Left lung (tissue), 10 donors: ENCODE measurements around the gene CHRM4. TPM values are rescaled to one million over a fixed set of nuclear protein-coding genes. Genes with fewer than 3 reads are reported as not detected.

ENCODE experiments used
- ATAC-seq: fragments of 200-7000 bp; cut with Tn5 transposase; one replicate; pipeline ENCODE4 v1.9.1; 2020; ENCODE audit warnings: moderate library complexity
- DNase-seq, 4 donors: peaks; one replicate each; pipeline ENCODE4 v3.0.0-alpha.2; 2013 to 2020
- H3K27ac ChIP-seq, 2 donors: fragments of 200-600 bp; sonication (generic) in 1 of 2; one replicate each; pipeline versions ENCODE4 v1.5.0 to v1.8.0; 2020 to 2021
- H3K27me3 ChIP-seq, 2 donors: fragments of 200-600 bp; sonication (generic) in 1 of 2; one replicate each; pipeline versions ENCODE4 v1.5.0 to v1.8.0; 2020 to 2021
- H3K36me3 ChIP-seq, 2 donors: fragments of 200-600 bp; sonication (generic) in 1 of 2; one replicate each; pipeline versions ENCODE4 v1.5.0 to v1.8.0; 2020 to 2021
- H3K4me1 ChIP-seq, 2 donors: fragments of 200-600 bp; one replicate each; pipeline ENCODE4 v1.8.0; 2021
- H3K4me3 ChIP-seq, 2 donors: fragments of 200-600 bp; sonication (generic) in 1 of 2; one replicate each; pipeline versions ENCODE4 v1.5.0 to v1.8.0; 2020 to 2021; ENCODE audit warnings: mild to moderate bottlenecking in 1 of 2
- H3K9me3 ChIP-seq, 2 donors: fragments of 200-600 bp; sonication (generic) in 1 of 2; one replicate each; pipeline versions ENCODE4 v1.5.0 to v1.8.0; 2020 to 2021
- intact Hi-C, 2 donors: fragments of 100-400 bp; cut with DNase I; formaldehyde crosslinking; loops; one replicate each; pipeline versions ENCODE4 v1.11.2 to v1.14.2; 2022
- polyA plus RNA-seq, 6 donors: library from polyadenylated mRNA; unstranded; fragments of 120-200 nt; gene quantifications; one replicate each; pipeline ENCODE4 v1.2.1, GENCODE V29; 2013; ENCODE audit not compliant: insufficient read length in 6 of 6
- total RNA-seq, 2 donors: library from RNA; stranded (reverse); fragmentation: NEBNext Ultra II Directional; extraction: Animal tissue kit (Norgen Biotek cat#: 25700); gene quantifications; one replicate each; pipeline ENCODE4 v1.2.1, GENCODE V29; 2021
- TF ChIP-seq, protein P1 (sequence below), 2 donors: fragments of 200-600 bp; sonication (generic) in 1 of 2; IDR thresholded peaks; one replicate each; pipeline versions ENCODE4 v1.5.0 to v1.8.0; 2021; ENCODE audit warnings: antibody characterized with exemption in 2 of 2
- donor health status: DM: no; HTN: yes; CAD: no.
- donor health status: DM: no; HTN: no; CAD: no.

CHRM4 gene
- total and polyA plus RNA-seq, 8 donors = 0.10 to 0.21 (median 0.14) TPM; not detected in 3

GRCh38 chr11:46389450-46390330 lies 1.9 kb downstream of the CHRM4 start:
- intact Hi-C loops = loop anchor here in 1 of 2 donors (5.0 kb wide), 1 partner anchor 148 kb away; no protein-coding TSS in a partner anchor
- ATAC-seq = peak; percentile 81
- peak overlapping the region; percentile 18 to 27 for H3K4me3 ChIP-seq
- DNase-seq = peak in 3 of 4 donors; percentile 68 to 93 (median 74)
- H3K4me1 ChIP-seq = peaks cover 20 to 45% of the 10 kb centered on the region in 2 donors
- TF ChIP-seq, protein P1, sequence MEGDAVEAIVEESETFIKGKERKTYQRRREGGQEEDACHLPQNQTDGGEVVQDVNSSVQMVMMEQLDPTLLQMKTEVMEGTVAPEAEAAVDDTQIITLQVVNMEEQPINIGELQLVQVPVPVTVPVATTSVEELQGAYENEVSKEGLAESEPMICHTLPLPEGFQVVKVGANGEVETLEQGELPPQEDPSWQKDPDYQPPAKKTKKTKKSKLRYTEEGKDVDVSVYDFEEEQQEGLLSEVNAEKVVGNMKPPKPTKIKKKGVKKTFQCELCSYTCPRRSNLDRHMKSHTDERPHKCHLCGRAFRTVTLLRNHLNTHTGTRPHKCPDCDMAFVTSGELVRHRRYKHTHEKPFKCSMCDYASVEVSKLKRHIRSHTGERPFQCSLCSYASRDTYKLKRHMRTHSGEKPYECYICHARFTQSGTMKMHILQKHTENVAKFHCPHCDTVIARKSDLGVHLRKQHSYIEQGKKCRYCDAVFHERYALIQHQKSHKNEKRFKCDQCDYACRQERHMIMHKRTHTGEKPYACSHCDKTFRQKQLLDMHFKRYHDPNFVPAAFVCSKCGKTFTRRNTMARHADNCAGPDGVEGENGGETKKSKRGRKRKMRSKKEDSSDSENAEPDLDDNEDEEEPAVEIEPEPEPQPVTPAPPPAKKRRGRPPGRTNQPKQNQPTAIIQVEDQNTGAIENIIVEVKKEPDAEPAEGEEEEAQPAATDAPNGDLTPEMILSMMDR (IDR thresholded peaks at IDR 0.05) = peak; percentile 80 to 81
- no peak overlapping the region for H3K27ac ChIP-seq
- peaks cover 48 to 93% of the 10 kb centered on the region in 2 donors for H3K27me3 ChIP-seq
- H3K36me3 ChIP-seq = no peaks in the 10 kb centered on the region
- no peaks in the 10 kb centered on the region for H3K9me3 ChIP-seq

- no peak for DNase-seq
- Histone ChIP-seq H3K9me3 (no peaks in the 10 kb centered on the region), H3K4me1 (peaks cover 20 to 45% of the 10 kb centered on the region in 2 donors), H3K27ac (no peak overlapping the region), H3K4me3 (no peak overlapping the region), H3K27me3 (peaks cover 48 to 90% of the 10 kb centered on the region in 2 donors), H3K36me3 (no peaks in the 10 kb centered on the region)
- TF ChIP-seq, protein P1 (IDR thresholded peaks at IDR 0.05) = no peak
- intact Hi-C loops = loop anchor here in 1 of 2 donors (5.0 kb wide), 1 partner anchor 148 kb away; no protein-coding TSS in a partner anchor
- no peak for ATAC-seq
Measured at GRCh38 chr11:46388619-46389449, 2.7 kb downstream of the CHRM4 start.

DNA sequence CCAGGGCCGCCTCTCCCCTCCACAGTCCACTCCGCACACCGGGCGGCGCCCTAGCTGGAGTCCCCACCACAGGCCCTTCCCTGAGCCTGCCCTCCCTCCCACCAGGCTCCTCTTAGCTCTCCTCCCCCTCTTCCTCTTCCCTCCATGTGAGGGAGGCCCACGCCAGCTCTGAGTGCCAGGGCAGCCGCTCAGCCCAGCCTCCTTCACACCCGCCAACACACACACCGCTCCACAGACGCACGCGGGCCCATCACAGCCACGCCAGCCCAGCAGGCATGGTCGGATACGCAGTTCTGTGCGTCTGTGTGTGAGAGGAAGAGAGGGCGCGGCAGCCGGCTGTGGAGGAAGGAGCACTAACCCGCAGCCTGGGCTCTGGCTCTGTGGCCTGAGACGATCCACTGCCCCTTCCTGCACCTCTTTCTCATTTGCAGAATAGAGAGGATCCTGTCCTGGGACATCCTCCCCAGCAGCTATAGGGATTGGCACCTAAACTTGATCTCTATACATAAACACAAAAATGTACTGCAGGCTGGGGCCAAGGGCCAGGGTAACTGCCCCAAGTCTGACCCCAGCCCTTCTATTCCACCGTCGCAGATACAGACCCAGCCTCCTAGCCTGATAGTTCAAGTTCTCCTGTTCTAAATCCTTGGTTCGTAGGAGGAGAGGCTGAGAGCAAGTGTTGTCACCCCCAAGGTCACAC lies 3.5 kb downstream of the CHRM4 start:
- H3K36me3 ChIP-seq = no peaks in the 10 kb centered on the region
- intact Hi-C loops = loop anchor here in 1 of 2 donors (5.0 kb wide), 1 partner anchor 149 kb away; no protein-coding TSS in a partner anchor
- DNase-seq (no peak), ATAC-seq (no peak)
- H3K4me1 ChIP-seq = peaks cover 20 to 43% of the 10 kb centered on the region in 2 donors
- TF ChIP-seq, protein P1 (IDR thresholded peaks at IDR 0.05) = no peak
- no peaks in the 10 kb centered on the region for H3K9me3 ChIP-seq
- H3K4me3 ChIP-seq = no peak overlapping the region
- H3K27ac ChIP-seq = no peak overlapping the region
- H3K27me3 ChIP-seq = peaks cover 48 to 88% of the 10 kb centered on the region in 2 donors

DNA sequence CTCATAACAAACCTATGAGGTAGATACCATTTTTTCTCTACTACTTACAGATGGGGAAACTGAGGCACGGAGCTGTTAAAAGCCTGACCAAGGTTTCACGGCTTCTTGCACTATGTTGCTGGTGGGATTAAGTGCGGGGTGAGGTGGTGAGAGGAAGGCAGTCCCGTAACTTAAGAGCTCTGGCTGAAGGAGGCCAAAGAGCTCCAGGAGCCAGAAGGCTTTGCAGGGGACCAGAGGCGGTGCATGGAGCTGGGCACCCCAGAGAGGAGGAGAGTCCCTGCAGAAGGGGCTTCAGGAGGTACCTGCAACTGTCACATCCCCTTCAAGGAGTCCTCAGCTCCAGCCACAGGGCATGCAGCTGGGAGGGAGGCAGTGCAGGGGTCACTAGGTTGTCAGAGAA lies 4.1 kb downstream of the CHRM4 start:
- peaks cover 48 to 88% of the 10 kb centered on the region in 2 donors for H3K27me3 ChIP-seq
- intact Hi-C loops = loop anchor here in 1 of 2 donors (5.0 kb wide), 1 partner anchor 150 kb away; no protein-coding TSS in a partner anchor
- H3K36me3 ChIP-seq = no peaks in the 10 kb centered on the region
- TF ChIP-seq, protein P1 (IDR thresholded peaks at IDR 0.05) = no peak
- H3K9me3 ChIP-seq = no peaks in the 10 kb centered on the region
- H3K4me1 ChIP-seq = peaks cover 17 to 41% of the 10 kb centered on the region in 2 donors
- no peak overlapping the region for H3K27ac ChIP-seq
- no peak for DNase-seq
- no peak for ATAC-seq
- no peak overlapping the region for H3K4me3 ChIP-seq
